B cell (primary cell): Measurements from ENCODE around the gene PLCB1. TPM values are rescaled to one million over a fixed set of nuclear protein-coding genes. Genes with fewer than 3 reads are reported as not detected.

Experiments
- ATAC-seq: fragments of 200-7000 bp; cut with Tn5 transposase; one replicate; pipeline ENCODE4 v1.10.0; 2021; ENCODE audit warnings: low read depth, mild to moderate bottlenecking, moderate number of reproducible peaks, moderate library complexity
- CTCF ChIA-PET: fragments of 350-600 bp; sonication (Branson Sonifier 250); formaldehyde crosslinking; loops from one replicate; lab custom pipeline; 2021; ENCODE audit warnings: antibody characterized with exemption, inconsistent platforms; lab: Charles Lee
- POLR2A ChIA-PET: fragments of 350-600 bp; sonication (Branson Sonifier 250); formaldehyde crosslinking; loops from one replicate; lab custom pipeline; 2021; ENCODE audit warnings: antibody characterized with exemption; lab: Charles Lee
- DNase-seq: peaks from one replicate; pipeline ENCODE4 v3.0.0; 2013
- H2AFZ ChIP-seq: 2 replicates; pipeline ENCODE4 v1.6.1; 2012; ENCODE audit warnings: mild to moderate bottlenecking, low read depth, low read length; ENCODE audit not compliant: insufficient read depth, poor library complexity, severe bottlenecking
- H3K27ac ChIP-seq, 2 donors: 1 replicate in 1 of 2; 2 replicates in 1 of 2; pipeline ENCODE4 v1.5.1; 2012 to 2013; ENCODE audit warnings: low read length in 2 of 2, mild to moderate bottlenecking in 2 of 2, moderate library complexity in 1 of 2
- H3K27me3 ChIP-seq, 4 experiments: fragments of 200-600 bp in 1 of 4; sonication (generic) in 1 of 4; replicated peaks in 1 of 4; 1 replicate in 2 of 4; 2 replicates in 2 of 4; pipeline versions ENCODE4 v1.6.1 to v1.7.0; 2013 to 2016; ENCODE audit warnings: low read length in 3 of 4, mild to moderate bottlenecking in 2 of 4, mixed read lengths in 1 of 4, moderate library complexity in 1 of 4; ENCODE audit not compliant: insufficient read depth in 4 of 4, control insufficient read depth in 3 of 4; ENCODE audit errors: control extremely low read depth in 1 of 4
- H3K36me3 ChIP-seq, 2 experiments: replicated peaks in 1 of 2; 1 replicate in 1 of 2; 2 replicates in 1 of 2; pipeline versions ENCODE4 v1.6.1 to v1.7.1; 2013; ENCODE audit warnings: low read length in 1 of 2; ENCODE audit not compliant: insufficient read depth in 2 of 2, control insufficient read depth in 1 of 2; ENCODE audit errors: control extremely low read depth in 1 of 2, extremely low read depth in 1 of 2
- H3K4me1 ChIP-seq, 2 donors: fragments of 200-600 bp in 1 of 2; sonication (generic) in 1 of 2; 1 replicate in 1 of 2; 2 replicates in 1 of 2; pipeline versions ENCODE4 v1.5.1 to v1.6.1; 2013 to 2017; ENCODE audit warnings: low read length in 2 of 2; ENCODE audit not compliant: control insufficient read depth in 2 of 2, insufficient read depth in 2 of 2
- H3K4me2 ChIP-seq: replicated peaks from 2 replicates; pipeline ENCODE3; 2012; ENCODE audit warnings: mild to moderate bottlenecking, low read depth, low read length; ENCODE audit not compliant: poor library complexity, severe bottlenecking
- H3K4me3 ChIP-seq, 5 experiments: fragments of 200-600 bp in 1 of 5; sonication (generic) in 1 of 5; 1 replicate in 3 of 5; 2 replicates in 2 of 5; pipeline versions ENCODE4 v1.5.1 to v1.7.0; 2011 to 2016; ENCODE audit warnings: low read length in 4 of 5, mild to moderate bottlenecking in 4 of 5, low read depth in 2 of 5, control low read depth in 1 of 5, moderate library complexity in 1 of 5; ENCODE audit not compliant: insufficient read depth in 1 of 5; ENCODE audit errors: control extremely low read depth in 1 of 5, extremely low read depth in 1 of 5
- H3K79me2 ChIP-seq: fragments of 200-600 bp; sonication (generic); one replicate; pipeline ENCODE4 v1.6.0; 2016; ENCODE audit warnings: low read length; ENCODE audit not compliant: control insufficient read depth, insufficient read depth
- H3K9ac ChIP-seq: fragments of 200-600 bp; sonication (generic); 2 replicates; pipeline ENCODE4 v1.6.1; 2017; ENCODE audit warnings: mild to moderate bottlenecking, low read length, moderate library complexity
- H3K9me3 ChIP-seq, 3 donors: one replicate each; pipeline versions ENCODE4 v1.6.1 to v1.7.1; 2013; ENCODE audit warnings: low read length in 2 of 3; ENCODE audit not compliant: control insufficient read depth in 2 of 3, insufficient read depth in 1 of 3; ENCODE audit errors: control extremely low read depth in 1 of 3
- H4K20me1 ChIP-seq: 2 replicates; pipeline ENCODE4 v1.6.0; 2012; ENCODE audit warnings: mild to moderate bottlenecking, low read length; ENCODE audit not compliant: insufficient read depth, control insufficient read depth, poor library complexity, severe bottlenecking
- H3K27ac Mint-ChIP-seq: one replicate; pipeline ENCODE4 v1.8.0; 2021; ENCODE audit warnings: mixed read lengths
- H3K27me3 Mint-ChIP-seq: one replicate; pipeline ENCODE4 v1.8.0; 2021; ENCODE audit warnings: mixed read lengths
- H3K4me1 Mint-ChIP-seq: one replicate; pipeline ENCODE4 v1.8.0; 2021; ENCODE audit warnings: mixed read lengths
- H3K4me3 Mint-ChIP-seq: one replicate; pipeline ENCODE4 v1.8.0; 2021; ENCODE audit warnings: mixed read lengths
- H3K9me3 Mint-ChIP-seq: one replicate; pipeline ENCODE4 v1.8.0; 2022; ENCODE audit warnings: mixed read lengths; ENCODE audit not compliant: insufficient read depth
- EZH2 ChIP-seq: IDR thresholded peaks from 2 replicates; pipeline ENCODE4 v1.6.1; 2012; ENCODE audit warnings: borderline replicate concordance, low read depth, mild to moderate bottlenecking, moderate library complexity, low read length; ENCODE audit not compliant: insufficient read depth, poor library complexity, severe bottlenecking
- WGBS: methylation state at CpG from one replicate; pipeline ENCODE4 v1.1.5; 2013; ENCODE audit warnings: missing lambda C conversion rate; ENCODE audit not compliant: insufficient coverage; 5-methylcytosine and 5-hydroxymethylcytosine counted together
- intact Hi-C: fragments of 100-400 bp; cut with micrococcal nuclease; formaldehyde crosslinking; loops from one replicate; pipeline ENCODE4 v1.10.0; 2022
- polyA plus RNA-seq: library from polyadenylated mRNA; depleted of rRNA; stranded (reverse); fragments of >200 nt; gene quantifications from 2 replicates; pipeline ENCODE4 v1.2.3, GENCODE V29; 2012
- total RNA-seq, 2 donors: library from RNA; stranded (reverse); fragments of 120-200 nt in 1 of 2; gene quantifications; 1 replicate in 1 of 2; 2 replicates in 1 of 2; pipeline versions ENCODE4 v1.2.3 to v1.2.4, GENCODE V29; 2013 to 2022
- TF ChIP-seq, protein P1 (sequence below): fragments of 200-600 bp; IDR thresholded peaks from one replicate; pipeline ENCODE4 v1.8.0; 2022; ENCODE audit warnings: antibody characterized with exemption, mild to moderate bottlenecking

Gene PLCB1
- total and polyA plus RNA-seq, 2 donors (not counting 1 experiment from before 2014, with no cell fraction given) = 0.18 to 0.47 TPM

DNA sequence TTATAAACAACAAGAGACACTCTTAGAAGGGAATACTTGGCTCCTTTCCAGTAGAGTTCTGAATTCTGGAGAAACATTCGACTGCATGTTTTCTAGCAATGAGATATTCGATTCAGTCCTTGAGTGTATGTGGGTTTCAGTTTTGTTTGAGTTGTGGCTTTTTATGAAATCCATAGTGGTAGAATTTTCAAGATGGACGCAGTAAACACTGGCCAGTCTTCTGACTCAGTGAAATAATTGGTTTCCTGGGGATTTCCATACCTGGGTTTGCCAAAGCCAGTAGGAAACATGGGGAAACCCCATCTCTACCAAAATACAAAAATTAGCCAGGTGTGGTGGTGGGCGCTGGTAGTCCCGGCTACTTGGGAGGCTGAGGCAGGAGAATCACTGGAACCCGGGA, 663.3 kb downstream of the PLCB1 start:
- H3K79me2 ChIP-seq = no peaks in the 10 kb centered on the region
- no peak for TF ChIP-seq EZH2
- TF ChIP-seq, protein P1, sequence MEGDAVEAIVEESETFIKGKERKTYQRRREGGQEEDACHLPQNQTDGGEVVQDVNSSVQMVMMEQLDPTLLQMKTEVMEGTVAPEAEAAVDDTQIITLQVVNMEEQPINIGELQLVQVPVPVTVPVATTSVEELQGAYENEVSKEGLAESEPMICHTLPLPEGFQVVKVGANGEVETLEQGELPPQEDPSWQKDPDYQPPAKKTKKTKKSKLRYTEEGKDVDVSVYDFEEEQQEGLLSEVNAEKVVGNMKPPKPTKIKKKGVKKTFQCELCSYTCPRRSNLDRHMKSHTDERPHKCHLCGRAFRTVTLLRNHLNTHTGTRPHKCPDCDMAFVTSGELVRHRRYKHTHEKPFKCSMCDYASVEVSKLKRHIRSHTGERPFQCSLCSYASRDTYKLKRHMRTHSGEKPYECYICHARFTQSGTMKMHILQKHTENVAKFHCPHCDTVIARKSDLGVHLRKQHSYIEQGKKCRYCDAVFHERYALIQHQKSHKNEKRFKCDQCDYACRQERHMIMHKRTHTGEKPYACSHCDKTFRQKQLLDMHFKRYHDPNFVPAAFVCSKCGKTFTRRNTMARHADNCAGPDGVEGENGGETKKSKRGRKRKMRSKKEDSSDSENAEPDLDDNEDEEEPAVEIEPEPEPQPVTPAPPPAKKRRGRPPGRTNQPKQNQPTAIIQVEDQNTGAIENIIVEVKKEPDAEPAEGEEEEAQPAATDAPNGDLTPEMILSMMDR = no peak
- H3K36me3 ChIP-seq = no peaks in the 10 kb centered on the region
- no peak overlapping the region for H3K27ac ChIP-seq
- 100% methylated on average over 2 of the region's 6 CpGs for WGBS
- Mint-ChIP-seq H3K27me3 (no peaks in the 10 kb centered on the region), H3K4me1 (no peaks in the 10 kb centered on the region), H3K27ac (no peak overlapping the region), H3K9me3 (no peaks in the 10 kb centered on the region), H3K4me3 (no peak overlapping the region)
- H3K27me3 ChIP-seq = no peaks in the 10 kb centered on the region
- no peak overlapping the region for H3K9ac ChIP-seq
- no peak overlapping the region for H2AFZ ChIP-seq
- H3K4me2 ChIP-seq = no peak overlapping the region
- CTCF ChIA-PET = no interaction called here
- ATAC-seq (no peak), DNase-seq (no peak)
- H3K9me3 ChIP-seq = no peaks in the 10 kb centered on the region
- no peaks in the 10 kb centered on the region for H3K4me1 ChIP-seq
- POLR2A ChIA-PET = no interaction called here
- intact Hi-C loops = no loop called here
- no peaks in the 10 kb centered on the region for H4K20me1 ChIP-seq
- H3K4me3 ChIP-seq = no peak overlapping the region

DNA sequence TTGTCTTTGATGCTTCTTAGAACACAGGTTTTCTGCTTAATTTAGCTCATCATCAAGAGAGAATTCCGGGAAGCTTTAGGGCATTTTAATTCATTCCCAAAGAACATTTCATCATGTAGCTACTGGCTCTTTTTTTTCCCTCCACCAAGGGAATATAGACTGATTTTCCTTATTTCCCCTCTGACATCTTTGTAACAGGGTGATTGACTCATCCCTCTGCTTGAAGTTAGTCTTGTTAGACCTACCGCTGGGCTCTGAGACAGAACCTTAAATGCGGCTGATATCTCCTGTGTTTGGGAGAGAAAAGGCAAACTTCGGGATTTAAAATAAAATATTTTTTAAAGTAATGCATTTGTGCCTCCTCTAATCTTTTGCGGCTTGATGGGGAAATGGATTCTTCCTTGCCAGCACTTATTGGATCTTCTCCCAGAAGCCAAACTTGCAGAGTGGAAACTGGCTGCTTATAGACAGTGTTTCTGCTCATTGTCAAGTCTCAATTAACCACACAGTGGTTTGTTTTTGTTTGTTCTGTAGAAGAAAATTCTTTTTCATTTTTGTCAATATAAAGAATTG, 664.1 kb downstream of the PLCB1 start:
- Mint-ChIP-seq H3K27ac (no peak overlapping the region), H3K4me3 (no peak overlapping the region), H3K9me3 (no peaks in the 10 kb centered on the region), H3K4me1 (no peaks in the 10 kb centered on the region), H3K27me3 (no peaks in the 10 kb centered on the region)
- Histone ChIP-seq H3K79me2 (no peaks in the 10 kb centered on the region), H3K4me2 (no peak overlapping the region), H3K4me3 (no peak overlapping the region), H3K9ac (no peak overlapping the region), H3K9me3 (no peaks in the 10 kb centered on the region), H4K20me1 (no peaks in the 10 kb centered on the region), H3K4me1 (no peaks in the 10 kb centered on the region), H3K27ac (no peak overlapping the region), H3K36me3 (no peaks in the 10 kb centered on the region), H2AFZ (no peak overlapping the region), H3K27me3 (no peaks in the 10 kb centered on the region)
- DNase-seq (no peak), ATAC-seq (no peak)
- ChIA-PET POLR2A (no interaction called here), CTCF (no interaction called here)
- WGBS = 100% methylated on average over 1 of the region's 5 CpGs
- intact Hi-C loops = no loop called here
- TF ChIP-seq, protein P1 = no peak
